Activated naive CD4-positive, alpha-beta T cell treated with anti-CD3 and anti-CD28 coated beads for 36 hours (primary cell): ENCODE data around the gene CDC37. TPM values are rescaled to one million over a fixed set of nuclear protein-coding genes. Genes with fewer than 3 reads are reported as not detected.

Experiments
- CTCF ChIA-PET: fragments of 350-600 bp; sonication (Branson Sonifier 250); formaldehyde crosslinking; loops from one replicate; lab custom pipeline; 2021; ENCODE audit warnings: antibody characterized with exemption; lab: Charles Lee
- DNase-seq: peaks from one replicate; pipeline ENCODE4 v3.0.0-alpha.2; 2020
- H3K27ac Mint-ChIP-seq: one replicate; pipeline ENCODE4 v1.8.0; 2021; ENCODE audit warnings: mild to moderate bottlenecking, mixed read lengths
- H3K27me3 Mint-ChIP-seq: one replicate; pipeline ENCODE4 v1.8.0; 2021; ENCODE audit warnings: low read depth, mixed read lengths
- H3K36me3 Mint-ChIP-seq: one replicate; pipeline ENCODE4 v1.8.0; 2021; ENCODE audit warnings: low read depth, mixed read lengths
- H3K4me1 Mint-ChIP-seq: one replicate; pipeline ENCODE4 v1.8.0; 2021; ENCODE audit warnings: low read depth, mixed read lengths
- H3K4me3 Mint-ChIP-seq: one replicate; pipeline ENCODE4 v1.8.0; 2021; ENCODE audit warnings: mild to moderate bottlenecking, moderate library complexity, mixed read lengths
- H3K9me3 Mint-ChIP-seq: one replicate; pipeline ENCODE4 v1.8.0; 2021; ENCODE audit warnings: mixed read lengths
- intact Hi-C: fragments of 100-400 bp; cut with micrococcal nuclease; formaldehyde crosslinking; loops from one replicate; pipeline ENCODE4 v1.15.1; 2023
- total RNA-seq, 2 experiments: library from RNA; stranded (reverse); gene quantifications; one replicate each; pipeline ENCODE4 v1.2.3, GENCODE V29; 2021

CDC37 gene
- total RNA-seq, 2 experiments from 2014 or later, result 158 to 164 TPM

DNA sequence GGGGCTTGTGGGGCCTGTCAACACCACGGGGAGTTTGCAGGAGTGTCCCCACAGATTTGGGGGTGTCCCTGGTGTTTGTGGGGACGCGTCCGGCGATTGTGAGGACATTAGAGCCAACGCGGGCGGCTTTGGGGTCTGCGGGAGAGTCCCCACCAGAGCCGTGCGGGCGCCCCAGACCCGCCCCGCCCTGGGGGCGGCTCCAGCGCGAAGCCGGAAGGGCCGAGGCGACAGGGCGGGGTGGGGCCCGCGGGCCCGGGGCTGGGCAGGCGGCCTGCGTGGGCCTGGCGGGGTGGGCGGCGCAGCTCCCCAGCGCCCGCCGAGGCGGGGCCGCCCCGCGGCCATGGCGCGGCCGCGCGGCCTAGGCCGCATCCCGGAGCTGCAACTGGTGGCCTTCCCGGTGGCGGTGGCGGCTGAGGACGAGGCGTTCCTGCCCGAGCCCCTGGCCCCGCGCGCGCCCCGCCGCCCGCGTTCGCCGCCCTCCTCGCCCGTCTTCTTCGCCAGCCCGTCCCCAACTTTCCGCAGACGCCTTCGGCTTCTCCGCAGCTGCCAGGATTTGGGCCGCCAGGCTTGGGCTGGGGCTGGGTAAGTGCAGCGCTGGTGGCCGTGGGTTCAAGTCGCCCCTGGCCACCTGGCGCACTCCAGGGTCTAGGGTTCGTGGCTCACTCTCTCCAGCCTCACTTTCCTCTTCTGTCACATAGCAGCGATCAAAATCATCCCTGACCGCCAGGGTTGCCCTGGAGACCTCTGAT, 27.3 kb upstream of the CDC37 start:
- CTCF ChIA-PET, result interaction anchor here (0.8 kb wide), 1 partner anchor 61 kb away, joined by 3 read pairs; no protein-coding TSS in a partner anchor
- peaks cover 44% of the 10 kb centered on the region for H3K4me1 Mint-ChIP-seq
- no peaks in the 10 kb centered on the region for H3K36me3 Mint-ChIP-seq
- DNase-seq, result no peak
- H3K27me3 Mint-ChIP-seq, result peaks cover 50% of the 10 kb centered on the region
- peak overlapping the region; percentile 72 for H3K4me3 Mint-ChIP-seq
- no peak overlapping the region for H3K27ac Mint-ChIP-seq
- H3K9me3 Mint-ChIP-seq, result no peaks in the 10 kb centered on the region
- intact Hi-C loops, result no loop called here

DNA sequence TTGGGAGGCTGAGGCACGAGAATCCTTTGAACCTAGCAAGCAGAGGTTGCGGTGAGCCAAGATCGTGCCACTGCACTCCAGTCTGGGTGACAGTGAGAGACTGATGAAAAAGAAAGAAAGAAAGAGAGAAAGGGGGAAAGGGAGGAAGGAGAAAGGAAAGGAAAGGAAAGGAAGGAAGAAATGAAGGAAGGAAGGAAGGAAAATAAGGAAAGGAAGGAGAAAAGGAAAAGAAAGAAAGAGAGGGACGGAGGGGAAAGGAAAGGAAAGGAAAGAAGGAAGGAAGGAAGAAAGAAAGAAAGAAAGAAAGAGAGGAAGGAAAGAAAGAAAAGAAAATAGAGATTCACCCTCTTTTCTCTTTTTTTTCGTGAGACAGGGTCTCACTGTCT, 25.6 kb upstream of the CDC37 start:
- DNase-seq, result no peak
- H3K4me1 Mint-ChIP-seq, result peaks cover 58% of the 10 kb centered on the region
- H3K27ac Mint-ChIP-seq, result peak overlapping the region; percentile 25
- peaks cover 50% of the 10 kb centered on the region for H3K27me3 Mint-ChIP-seq
- no peak overlapping the region for H3K4me3 Mint-ChIP-seq
- intact Hi-C loops, result no loop called here
- H3K36me3 Mint-ChIP-seq, result no peaks in the 10 kb centered on the region
- H3K9me3 Mint-ChIP-seq, result no peaks in the 10 kb centered on the region
- CTCF ChIA-PET, result interaction anchor here (1.0 to 6.4 kb wide), 3 partner anchors 13 to 25 kb away, joined by 3 to 65 read pairs (median 45); partner anchors contain the start of gene CDC37

GRCh38 chr19:10427169-10427568, 23.8 kb upstream of the CDC37 start:
- Mint-ChIP-seq H3K9me3 (no peaks in the 10 kb centered on the region), H3K36me3 (no peaks in the 10 kb centered on the region), H3K4me3 (no peak overlapping the region), H3K27me3 (peaks cover 64% of the 10 kb centered on the region), H3K27ac (no peak overlapping the region), H3K4me1 (peaks cover 61% of the 10 kb centered on the region)
- DNase-seq, result no peak
- intact Hi-C loops, result no loop called here
- CTCF ChIA-PET, result interaction anchor here (0.9 to 6.4 kb wide), 6 partner anchors 10 to 39 kb away, joined by 3 to 65 read pairs (median 6); partner anchors contain the start of gene CDC37

GRCh38 chr19:10424011-10424637, 20.8 kb upstream of the CDC37 start:
- peak overlapping the region; percentile 67 for H3K4me3 Mint-ChIP-seq
- intact Hi-C loops, result loop anchor here (2.0 to 5.0 kb wide), 3 partner anchors 19 to 228 kb away; partner anchors contain the start of gene ILF3
- no peaks in the 10 kb centered on the region for H3K9me3 Mint-ChIP-seq
- no peaks in the 10 kb centered on the region for H3K36me3 Mint-ChIP-seq
- peak overlapping the region; percentile 91 for H3K27ac Mint-ChIP-seq
- H3K27me3 Mint-ChIP-seq, result peaks cover 63% of the 10 kb centered on the region
- H3K4me1 Mint-ChIP-seq, result peaks cover 70% of the 10 kb centered on the region
- DNase-seq, result peak; percentile 81
- CTCF ChIA-PET, result interaction anchor here (0.6 to 6.4 kb wide), 10 partner anchors 8 to 329 kb away, joined by 3 to 65 read pairs (median 8); partner anchors contain the start of genes CDC37 and ICAM1

DNA sequence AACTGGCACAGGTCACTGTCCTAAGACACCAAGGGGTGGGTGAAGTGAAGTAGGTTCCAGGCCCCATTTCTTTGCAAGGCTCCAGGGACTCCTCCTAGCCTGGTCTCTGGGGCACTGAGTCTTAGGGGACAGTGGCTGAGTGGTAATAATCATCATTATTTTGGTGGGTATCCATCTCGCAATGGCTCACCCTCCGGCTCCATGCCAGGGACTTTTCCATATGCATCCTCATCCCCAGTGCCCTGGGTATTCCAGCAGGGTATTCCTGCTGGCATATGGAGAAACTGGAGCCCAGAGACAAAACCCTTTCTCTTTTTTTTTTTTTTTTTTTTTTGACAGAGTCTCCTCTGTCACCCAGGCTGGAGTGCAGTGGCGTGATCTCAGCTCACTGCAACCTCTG, 19.5 kb upstream of the CDC37 start:
- no peak for DNase-seq
- H3K4me3 Mint-ChIP-seq, result peak overlapping the region; percentile 11
- no peaks in the 10 kb centered on the region for H3K9me3 Mint-ChIP-seq
- peaks cover 62% of the 10 kb centered on the region for H3K27me3 Mint-ChIP-seq
- CTCF ChIA-PET, result interaction anchor here (0.6 to 3.9 kb wide), 9 partner anchors 10 to 152 kb away, joined by 3 to 27 read pairs (median 9); partner anchors contain the start of genes CDC37 and ICAM1
- peaks cover 68% of the 10 kb centered on the region for H3K4me1 Mint-ChIP-seq
- no peaks in the 10 kb centered on the region for H3K36me3 Mint-ChIP-seq
- intact Hi-C loops, result loop anchor here (5.0 kb wide), 1 partner anchor 229 kb away; the partner anchor contains the start of gene ILF3
- no peak overlapping the region for H3K27ac Mint-ChIP-seq

DNA sequence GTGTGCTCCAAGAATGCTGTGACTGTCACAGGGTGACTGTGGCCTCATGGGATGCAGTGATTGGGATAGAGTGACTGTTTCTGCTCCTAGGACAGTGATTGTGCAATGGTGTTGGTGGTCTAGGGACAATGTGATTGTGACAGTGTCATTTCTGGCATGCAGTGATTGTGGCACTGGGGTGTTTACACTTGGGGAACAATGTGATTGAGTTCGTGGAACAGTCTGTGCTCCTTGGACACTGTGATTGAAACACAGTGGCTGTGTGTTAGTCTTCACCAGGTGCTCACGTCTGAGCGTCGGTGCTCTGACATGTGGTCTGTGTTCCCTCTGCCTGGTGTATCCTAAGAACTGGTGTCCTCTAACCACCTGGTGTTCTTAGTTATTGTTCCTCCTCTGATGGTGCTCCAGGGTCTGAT, 18.7 kb upstream of the CDC37 start:
- intact Hi-C loops, result loop anchor here (5.0 kb wide), 1 partner anchor 230 kb away; the partner anchor contains the start of gene ILF3
- Mint-ChIP-seq H3K36me3 (no peaks in the 10 kb centered on the region), H3K9me3 (no peaks in the 10 kb centered on the region), H3K4me3 (peak overlapping the region; percentile 55), H3K4me1 (peaks cover 64% of the 10 kb centered on the region), H3K27me3 (peaks cover 62% of the 10 kb centered on the region), H3K27ac (no peak overlapping the region)
- CTCF ChIA-PET, result interaction anchor here (0.5 to 3.9 kb wide), 9 partner anchors 10 to 151 kb away, joined by 3 to 27 read pairs (median 7); partner anchors contain the start of genes CDC37 and ICAM1
- no peak for DNase-seq

- Mint-ChIP-seq H3K27me3 (peaks cover 65% of the 10 kb centered on the region), H3K27ac (no peak overlapping the region), H3K36me3 (no peaks in the 10 kb centered on the region), H3K4me1 (peaks cover 67% of the 10 kb centered on the region), H3K9me3 (no peaks in the 10 kb centered on the region), H3K4me3 (peak overlapping the region; percentile 55)
- intact Hi-C loops, result loop anchor here (5.0 kb wide), 1 partner anchor 231 kb away; the partner anchor contains the start of gene ILF3
- peak; percentile 74 for DNase-seq
- CTCF ChIA-PET, result interaction anchor here (0.5 to 3.9 kb wide), 9 partner anchors 9 to 150 kb away, joined by 3 to 27 read pairs (median 7); partner anchors contain the start of genes CDC37 and ICAM1
Measured at GRCh38 chr19:10421240-10422045, 18.1 kb upstream of the CDC37 start.

DNA sequence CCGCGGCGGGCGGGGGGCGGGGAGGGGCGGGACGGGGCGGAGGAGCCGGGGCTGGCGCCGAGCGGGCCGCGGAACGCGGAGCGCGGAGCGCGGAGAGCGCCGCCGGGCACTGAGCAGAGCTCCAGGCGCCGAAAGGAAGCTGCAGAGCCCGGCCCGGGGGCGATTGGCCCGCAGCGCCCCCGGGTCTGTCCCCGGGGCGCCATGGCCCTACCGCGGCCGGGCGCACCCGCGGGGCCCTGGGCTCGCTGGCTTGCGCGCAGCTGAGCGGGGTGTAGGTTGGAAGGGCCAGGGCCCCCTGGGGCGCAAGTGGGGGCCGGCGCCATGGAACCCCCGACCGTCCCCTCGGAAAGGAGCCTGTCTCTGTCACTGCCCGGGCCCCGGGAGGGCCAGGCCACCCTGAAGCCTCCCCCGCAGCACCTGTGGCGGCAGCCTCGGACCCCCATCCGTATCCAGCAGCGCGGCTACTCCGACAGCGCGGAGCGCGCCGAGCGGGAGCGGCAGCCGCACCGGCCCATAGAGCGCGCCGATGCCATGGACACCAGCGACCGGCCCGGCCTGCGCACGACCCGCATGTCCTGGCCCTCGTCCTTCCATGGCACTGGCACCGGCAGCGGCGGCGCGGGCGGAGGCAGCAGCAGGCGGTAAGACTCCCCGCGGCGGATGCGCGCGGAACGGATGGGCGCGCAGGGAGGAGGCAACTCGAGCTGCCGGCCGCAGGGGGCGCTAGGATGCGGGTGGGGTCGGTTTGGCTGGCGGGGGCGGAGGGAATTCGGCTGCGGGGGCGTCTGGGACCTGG, 17.3 kb upstream of the CDC37 start, which contains the start of gene PDE4A:
Gene PDE4A, plus strand, starts transcription at position 95 of the 796 bp plus-strand sequence. Its CDS starts 227 bp downstream, at position 322.
- no peaks in the 10 kb centered on the region for H3K9me3 Mint-ChIP-seq
- intact Hi-C loops, result loop anchor here (5.0 kb wide), 1 partner anchor 232 kb away; the partner anchor contains the start of gene ILF3
- CTCF ChIA-PET, result interaction anchor here (0.6 to 3.9 kb wide), 5 partner anchors 12 to 43 kb away, joined by 3 to 27 read pairs (median 7); partner anchors contain the start of gene CDC37
- DNase-seq, result peak; percentile 79
- peaks cover 61% of the 10 kb centered on the region for H3K27me3 Mint-ChIP-seq
- peaks cover 67% of the 10 kb centered on the region for H3K4me1 Mint-ChIP-seq
- no peaks in the 10 kb centered on the region for H3K36me3 Mint-ChIP-seq
- peak within 1 kb of the TSS; percentile 2 for H3K27ac Mint-ChIP-seq
- peak within 1 kb of the TSS; percentile 71 for H3K4me3 Mint-ChIP-seq

- H3K4me1 Mint-ChIP-seq, result peaks cover 59% of the 10 kb centered on the region
- DNase-seq, result peak; percentile 65
Measured at GRCh38 chr19:10419646-10420443, 16.5 kb upstream of the CDC37 start.

DNA sequence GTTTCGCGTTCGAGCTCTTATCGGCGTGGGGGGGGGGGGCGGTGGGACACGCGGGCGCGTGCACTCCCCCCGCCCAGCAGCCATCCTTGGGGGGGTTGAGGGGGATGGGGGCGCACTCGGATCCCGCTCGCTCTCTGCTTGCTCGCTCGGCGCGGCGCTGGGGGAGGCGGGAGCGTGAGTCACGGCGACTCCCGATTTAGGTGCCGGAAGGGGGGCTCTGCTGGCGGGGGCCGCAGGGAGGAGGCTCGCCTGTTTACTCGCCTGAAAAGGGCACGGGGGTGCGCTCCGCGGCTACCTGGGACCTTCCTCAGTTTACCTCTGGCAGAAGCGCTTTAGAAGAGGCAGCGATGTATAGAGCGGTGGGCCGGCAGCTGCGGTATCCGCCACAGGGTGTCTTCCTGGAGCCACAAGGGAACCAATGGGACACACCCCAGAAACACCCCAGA, 15.9 kb upstream of the CDC37 start:
- H3K27ac Mint-ChIP-seq, result no peak overlapping the region
- CTCF ChIA-PET, result interaction anchor here (4.3 to 7.9 kb wide), 2 partner anchors 15 to 16 kb away, joined by 31 to 142 read pairs; partner anchors contain the start of gene CDC37
- H3K27me3 Mint-ChIP-seq, result peaks cover 61% of the 10 kb centered on the region
- H3K4me1 Mint-ChIP-seq, result peaks cover 54% of the 10 kb centered on the region
- no peaks in the 10 kb centered on the region for H3K9me3 Mint-ChIP-seq
- no peak for DNase-seq
- intact Hi-C loops, result loop anchor here (5.0 to 10.0 kb wide), 2 partner anchors 148 to 314 kb away; partner anchors contain the start of genes ANGPTL6, CDKN2D, KRI1 and PPAN
- no peaks in the 10 kb centered on the region for H3K36me3 Mint-ChIP-seq
- peak overlapping the region; percentile 71 for H3K4me3 Mint-ChIP-seq

More at GRCh38 chr19:10419646-10420443, 16.5 kb upstream of the CDC37 start:
- Mint-ChIP-seq H3K36me3 (no peaks in the 10 kb centered on the region), H3K4me3 (peak overlapping the region; percentile 71), H3K9me3 (no peaks in the 10 kb centered on the region), H3K27me3 (peaks cover 61% of the 10 kb centered on the region), H3K27ac (peak overlapping the region; percentile 2)
- intact Hi-C loops, result loop anchor here (5.0 to 10.0 kb wide), 3 partner anchors 147 to 315 kb away; partner anchors contain the start of genes ANGPTL6, CDKN2D, ILF3 and KRI1
- CTCF ChIA-PET, result interaction anchor here (0.6 to 7.9 kb wide), 3 partner anchors 15 to 44 kb away, joined by 3 to 142 read pairs (median 22); partner anchors contain the start of gene CDC37
